DOHH2 (cell line): ENCODE data around the gene CCDC63.
"Not testable (repeated sequence)": the region's sequence is repeated elsewhere in the genome, so short reads cannot be mapped to it uniquely, and the experiment has no call there.

Experiments used
- EZH2phosphoT487 ChIP-seq: fragments of 200-600 bp; sonication (generic); IDR thresholded peaks from 2 replicates; pipeline ENCODE4 v1.6.1; 2017; ENCODE audit warnings: borderline replicate concordance, mild to moderate bottlenecking, antibody characterized with exemption, low read length, moderate library complexity, mixed read lengths
- TF ChIP-seq, protein P1 (sequence below): fragments of 200-600 bp; sonication (generic); IDR thresholded peaks from one replicate; pipeline ENCODE4 v1.5.1; 2014; ENCODE audit warnings: antibody characterized with exemption, mild to moderate bottlenecking, low read depth, low read length; ENCODE audit not compliant: poor library complexity, severe bottlenecking

DNA sequence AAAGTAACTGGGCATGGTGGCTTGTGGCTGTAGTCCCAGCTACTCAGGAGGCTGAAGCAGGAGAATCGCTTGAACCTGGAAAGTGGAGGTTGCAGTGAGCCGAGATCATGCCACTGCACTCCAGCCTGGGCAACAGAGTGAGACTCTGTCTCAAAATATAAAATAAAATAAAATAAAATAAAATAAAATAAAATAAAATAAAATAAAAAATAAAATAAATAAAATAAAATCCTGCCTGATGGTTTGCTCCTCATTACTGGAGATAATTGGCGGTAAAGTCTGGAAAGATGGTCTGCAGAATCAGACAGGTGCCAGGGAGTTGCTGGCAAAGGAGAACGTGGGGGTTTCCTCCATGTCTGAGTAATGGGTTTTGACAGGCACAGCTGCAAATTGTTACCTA lies 11.2 kb downstream of the CCDC63 start:
- TF ChIP-seq, protein P1, sequence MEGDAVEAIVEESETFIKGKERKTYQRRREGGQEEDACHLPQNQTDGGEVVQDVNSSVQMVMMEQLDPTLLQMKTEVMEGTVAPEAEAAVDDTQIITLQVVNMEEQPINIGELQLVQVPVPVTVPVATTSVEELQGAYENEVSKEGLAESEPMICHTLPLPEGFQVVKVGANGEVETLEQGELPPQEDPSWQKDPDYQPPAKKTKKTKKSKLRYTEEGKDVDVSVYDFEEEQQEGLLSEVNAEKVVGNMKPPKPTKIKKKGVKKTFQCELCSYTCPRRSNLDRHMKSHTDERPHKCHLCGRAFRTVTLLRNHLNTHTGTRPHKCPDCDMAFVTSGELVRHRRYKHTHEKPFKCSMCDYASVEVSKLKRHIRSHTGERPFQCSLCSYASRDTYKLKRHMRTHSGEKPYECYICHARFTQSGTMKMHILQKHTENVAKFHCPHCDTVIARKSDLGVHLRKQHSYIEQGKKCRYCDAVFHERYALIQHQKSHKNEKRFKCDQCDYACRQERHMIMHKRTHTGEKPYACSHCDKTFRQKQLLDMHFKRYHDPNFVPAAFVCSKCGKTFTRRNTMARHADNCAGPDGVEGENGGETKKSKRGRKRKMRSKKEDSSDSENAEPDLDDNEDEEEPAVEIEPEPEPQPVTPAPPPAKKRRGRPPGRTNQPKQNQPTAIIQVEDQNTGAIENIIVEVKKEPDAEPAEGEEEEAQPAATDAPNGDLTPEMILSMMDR = not testable (repeated sequence)
- TF ChIP-seq EZH2phosphoT487 = not testable (repeated sequence)
